Measurements from ENCODE around the gene ELMOD3.

The ELMOD3 gene

GRCh38 chr2:85430752-85431569 is 76.4 kb downstream of the ELMOD3 start:
- Histone ChIP-seq H3K4me1 (ENCODE audit: control insufficient read depth, insufficient read depth, low read length) (peaks cover 61% of the 10 kb centered on the region), H3K4me3 (ENCODE audit: low read depth, low read length) (peak overlapping the region; percentile 55), H3K27ac (ENCODE audit: low read depth, low read length) (no peak overlapping the region; the same call in 1 of the 2 replicates), H3K27me3 (ENCODE audit: control insufficient read depth, insufficient read depth, low read length) (peaks cover 7% of the 10 kb centered on the region; the same call in 1 of the 2 replicates), H3K36me3 (ENCODE audit: control insufficient read depth, insufficient read depth, low read length) (no peaks in the 10 kb centered on the region), H3K9ac (ENCODE audit: low read length) (no peak overlapping the region), H3K9me3 (ENCODE audit: control insufficient read depth, insufficient read depth, low read depth, low read length) (no peaks in the 10 kb centered on the region)

- Histone ChIP-seq H3K9ac (ENCODE audit: low read length) (no peak overlapping the region), H3K4me3 (ENCODE audit: low read depth, low read length) (peak overlapping the region; percentile 55), H3K27ac (ENCODE audit: low read depth, low read length) (no peak overlapping the region), H3K27me3 (ENCODE audit: control insufficient read depth, insufficient read depth, low read length) (peaks cover 8% of the 10 kb centered on the region; the same call in 1 of the 2 replicates), H3K36me3 (ENCODE audit: control insufficient read depth, insufficient read depth, low read length) (no peaks in the 10 kb centered on the region), H3K4me1 (ENCODE audit: control insufficient read depth, insufficient read depth, low read length) (peaks cover 68% of the 10 kb centered on the region), H3K9me3 (ENCODE audit: control insufficient read depth, insufficient read depth, low read depth, low read length) (no peaks in the 10 kb centered on the region)
These were observed 77.1 kb downstream of the ELMOD3 start for GRCh38 chr2:85431570-85432205.

- Histone ChIP-seq H3K4me1 (ENCODE audit: control insufficient read depth, insufficient read depth, low read length) (peaks cover 75% of the 10 kb centered on the region), H3K27me3 (ENCODE audit: control insufficient read depth, insufficient read depth, low read length) (peaks cover 3% of the 10 kb centered on the region; the same call in 1 of the 2 replicates), H3K27ac (ENCODE audit: low read depth, low read length) (no peak overlapping the region)
These were observed 79.0 kb downstream of the ELMOD3 start for GRCh38 chr2:85433511-85434089.

GRCh38 chr2:85434696-85435095 is 80.1 kb downstream of the ELMOD3 start:
- no peak overlapping the region for H3K9ac ChIP-seq (ENCODE audit: low read length)
- peaks cover 71% of the 10 kb centered on the region for H3K4me1 ChIP-seq (ENCODE audit: control insufficient read depth, insufficient read depth, low read length)
- no peaks in the 10 kb centered on the region for H3K9me3 ChIP-seq (ENCODE audit: control insufficient read depth, insufficient read depth, low read depth, low read length)
- no peaks in the 10 kb centered on the region for H3K36me3 ChIP-seq (ENCODE audit: control insufficient read depth, insufficient read depth, low read length)
- no peak overlapping the region for H3K4me3 ChIP-seq (ENCODE audit: low read depth, low read length)
- peaks cover 7% of the 10 kb centered on the region; the same call in 1 of the 2 replicates for H3K27me3 ChIP-seq (ENCODE audit: control insufficient read depth, insufficient read depth, low read length)
- H3K27ac ChIP-seq (ENCODE audit: low read depth, low read length) = no peak overlapping the region

More at GRCh38 chr2:85433511-85434089, 79.0 kb downstream of the ELMOD3 start:
- H3K4me3 ChIP-seq (ENCODE audit: low read depth, low read length) = no peak overlapping the region
- H3K36me3 ChIP-seq (ENCODE audit: control insufficient read depth, insufficient read depth, low read length) = no peaks in the 10 kb centered on the region
- no peak overlapping the region for H3K9ac ChIP-seq (ENCODE audit: low read length)
- no peaks in the 10 kb centered on the region for H3K9me3 ChIP-seq (ENCODE audit: control insufficient read depth, insufficient read depth, low read depth, low read length)

- H3K27ac ChIP-seq (ENCODE audit: low read depth, low read length) = no peak overlapping the region
- H3K4me3 ChIP-seq (ENCODE audit: low read depth, low read length) = no peak overlapping the region
- peaks cover 7% of the 10 kb centered on the region; the same call in 1 of the 2 replicates for H3K27me3 ChIP-seq (ENCODE audit: control insufficient read depth, insufficient read depth, low read length)
- no peak overlapping the region for H3K9ac ChIP-seq (ENCODE audit: low read length)
- H3K9me3 ChIP-seq (ENCODE audit: control insufficient read depth, insufficient read depth, low read depth, low read length) = no peaks in the 10 kb centered on the region
- no peaks in the 10 kb centered on the region for H3K36me3 ChIP-seq (ENCODE audit: control insufficient read depth, insufficient read depth, low read length)
- H3K4me1 ChIP-seq (ENCODE audit: control insufficient read depth, insufficient read depth, low read length) = peaks cover 65% of the 10 kb centered on the region
These were observed 80.8 kb downstream of the ELMOD3 start for GRCh38 chr2:85435220-85435958.

- no peaks in the 10 kb centered on the region for H3K36me3 ChIP-seq (ENCODE audit: control insufficient read depth, insufficient read depth, low read length)
- H3K27me3 ChIP-seq (ENCODE audit: control insufficient read depth, insufficient read depth, low read length) = peaks cover 7% of the 10 kb centered on the region; the same call in 1 of the 2 replicates
- H3K9ac ChIP-seq (ENCODE audit: low read length) = peak overlapping the region; percentile 70
- H3K4me1 ChIP-seq (ENCODE audit: control insufficient read depth, insufficient read depth, low read length) = peaks cover 58% of the 10 kb centered on the region
- no peak overlapping the region for H3K4me3 ChIP-seq (ENCODE audit: low read depth, low read length)
- H3K9me3 ChIP-seq (ENCODE audit: control insufficient read depth, insufficient read depth, low read depth, low read length) = no peaks in the 10 kb centered on the region
- H3K27ac ChIP-seq (ENCODE audit: low read depth, low read length) = no peak overlapping the region
These were observed 81.6 kb downstream of the ELMOD3 start for GRCh38 chr2:85435981-85436835.

- peak overlapping the region; percentile 93; the same call in 1 of the 2 replicates for H3K27ac ChIP-seq (ENCODE audit: low read depth, low read length)
- H3K9ac ChIP-seq (ENCODE audit: low read length) = peak overlapping the region; percentile 70
- no peaks in the 10 kb centered on the region for H3K36me3 ChIP-seq (ENCODE audit: control insufficient read depth, insufficient read depth, low read length)
- H3K4me1 ChIP-seq (ENCODE audit: control insufficient read depth, insufficient read depth, low read length) = peaks cover 51% of the 10 kb centered on the region
- no peaks in the 10 kb centered on the region for H3K9me3 ChIP-seq (ENCODE audit: control insufficient read depth, insufficient read depth, low read depth, low read length)
- peak overlapping the region; percentile 60; the same call in 1 of the 2 replicates for H3K4me3 ChIP-seq (ENCODE audit: low read depth, low read length)
- peaks cover 7% of the 10 kb centered on the region; the same call in 1 of the 2 replicates for H3K27me3 ChIP-seq (ENCODE audit: control insufficient read depth, insufficient read depth, low read length)
These were observed 82.4 kb downstream of the ELMOD3 start for GRCh38 chr2:85436836-85437487.

- Histone ChIP-seq H3K27me3 (ENCODE audit: control insufficient read depth, insufficient read depth, low read length) (peaks cover 7% of the 10 kb centered on the region; the same call in 1 of the 2 replicates), H3K4me3 (ENCODE audit: low read depth, low read length) (peak overlapping the region; percentile 60), H3K9ac (ENCODE audit: low read length) (peak overlapping the region; percentile 70), H3K36me3 (ENCODE audit: control insufficient read depth, insufficient read depth, low read length) (no peaks in the 10 kb centered on the region), H3K4me1 (ENCODE audit: control insufficient read depth, insufficient read depth, low read length) (peaks cover 50% of the 10 kb centered on the region), H3K9me3 (ENCODE audit: control insufficient read depth, insufficient read depth, low read depth, low read length) (no peaks in the 10 kb centered on the region), H3K27ac (ENCODE audit: low read depth, low read length) (peak overlapping the region; percentile 93; the same call in 1 of the 2 replicates)
These were observed 83.1 kb downstream of the ELMOD3 start for GRCh38 chr2:85437488-85438200.

All from HUES6 (cell line).